CD4-positive, alpha-beta T cell treated with Interleukin-15 for 1 hour (primary cell): ENCODE results near the gene WAC.
"Not testable (repeated sequence)": the region's sequence is repeated elsewhere in the genome, so short reads cannot be mapped to it uniquely, and the experiment has no call there.

Source experiments
- DNase-seq: peaks from one replicate; pipeline ENCODE4 v3.0.0-alpha.2; 2020

WAC gene

GRCh38 chr10:28623483-28623882 lies 90.6 kb downstream of the WAC start:
- DNase-seq, result no peak

- DNase-seq, result no peak
Observed at GRCh38 chr10:28624351-28624750, 91.4 kb downstream of the WAC start.

- no peak for DNase-seq
Observed at GRCh38 chr10:28627102-28627501, 94.2 kb downstream of the WAC start.

- peak; percentile 51 for DNase-seq
Observed at GRCh38 chr10:28628184-28628893, 95.4 kb downstream of the WAC start.

- DNase-seq, result no peak
Observed at GRCh38 chr10:28631896-28632583, 99.1 kb downstream of the WAC start.

GRCh38 chr10:28632584-28632945 lies 99.6 kb downstream of the WAC start:
- no peak for DNase-seq

GRCh38 chr10:28633750-28634149 lies 100.8 kb downstream of the WAC start:
- no peak for DNase-seq

- DNase-seq, result no peak
Observed at GRCh38 chr10:28637346-28637745, 104.4 kb downstream of the WAC start.

- no peak for DNase-seq
Observed at GRCh38 chr10:28638392-28638791, 105.5 kb downstream of the WAC start.

- no peak for DNase-seq
Observed at GRCh38 chr10:28640551-28640950, 107.6 kb downstream of the WAC start.

- no peak for DNase-seq
Observed at GRCh38 chr10:28644647-28645046, 111.7 kb downstream of the WAC start.

GRCh38 chr10:28652106-28652505 lies 119.2 kb downstream of the WAC start:
- no peak for DNase-seq

- DNase-seq, result no peak
Observed at GRCh38 chr10:28652703-28653102, 119.8 kb downstream of the WAC start.

- DNase-seq, result not testable (repeated sequence)
Observed at GRCh38 chr10:28658824-28659223, 125.9 kb downstream of the WAC start.

GRCh38 chr10:28661035-28661434 lies 128.1 kb downstream of the WAC start:
- no peak for DNase-seq

GRCh38 chr10:28663576-28664368 lies 130.9 kb downstream of the WAC start:
- DNase-seq, result peak; percentile 63

GRCh38 chr10:28664369-28664740 lies 131.4 kb downstream of the WAC start:
- no peak for DNase-seq

GRCh38 chr10:28666751-28667467 lies 134.0 kb downstream of the WAC start:
- no peak for DNase-seq

- DNase-seq, result no peak
Observed at GRCh38 chr10:28668363-28669226, 135.7 kb downstream of the WAC start.

- DNase-seq, result no peak
Observed at GRCh38 chr10:28669227-28670173, 136.6 kb downstream of the WAC start.
